GM18868 (cell line): Measurements from ENCODE around the gene DENND1A.
"Not testable (repeated sequence)": the region's sequence is repeated elsewhere in the genome, so short reads cannot be mapped to it uniquely, and the experiment has no call there.

ENCODE experiments used
- ATAC-seq: cut with Tn5 transposase; IDR thresholded peaks from one replicate; pipeline ENCODE4 v1.9.1; 2021; ENCODE audit warnings: mild to moderate bottlenecking, moderate library complexity; ENCODE audit not compliant: unreplicated experiment

DENND1A gene

DNA sequence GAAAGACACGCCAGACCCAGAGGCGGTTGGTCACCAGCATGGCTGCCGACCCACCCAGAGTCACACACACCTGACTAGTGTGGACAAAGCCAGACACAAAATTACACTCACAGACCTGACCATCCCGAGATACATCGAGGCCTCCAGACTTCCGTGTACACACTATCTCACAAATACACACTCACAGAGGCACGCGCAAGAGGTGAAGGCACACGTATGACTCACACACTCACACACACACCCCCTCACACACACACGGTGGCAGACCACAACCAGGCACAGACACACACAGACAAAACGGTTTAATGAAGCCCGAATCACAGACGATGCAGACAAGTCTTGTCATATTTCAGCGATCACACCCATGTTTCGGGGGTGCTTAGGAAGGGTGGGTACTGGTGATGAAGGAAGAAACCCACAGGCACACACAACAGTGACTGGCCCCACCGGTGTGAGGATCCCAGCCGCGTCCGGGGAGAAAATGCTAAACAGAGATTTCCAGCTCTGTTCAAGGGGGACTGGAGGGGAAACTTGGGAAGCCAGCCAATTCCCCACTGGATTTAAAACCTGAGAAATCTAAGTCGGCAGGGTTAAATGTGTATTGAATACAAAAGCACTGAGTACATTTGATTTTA, 522.6 kb downstream of the DENND1A start:
- ATAC-seq = no peak

DNA sequence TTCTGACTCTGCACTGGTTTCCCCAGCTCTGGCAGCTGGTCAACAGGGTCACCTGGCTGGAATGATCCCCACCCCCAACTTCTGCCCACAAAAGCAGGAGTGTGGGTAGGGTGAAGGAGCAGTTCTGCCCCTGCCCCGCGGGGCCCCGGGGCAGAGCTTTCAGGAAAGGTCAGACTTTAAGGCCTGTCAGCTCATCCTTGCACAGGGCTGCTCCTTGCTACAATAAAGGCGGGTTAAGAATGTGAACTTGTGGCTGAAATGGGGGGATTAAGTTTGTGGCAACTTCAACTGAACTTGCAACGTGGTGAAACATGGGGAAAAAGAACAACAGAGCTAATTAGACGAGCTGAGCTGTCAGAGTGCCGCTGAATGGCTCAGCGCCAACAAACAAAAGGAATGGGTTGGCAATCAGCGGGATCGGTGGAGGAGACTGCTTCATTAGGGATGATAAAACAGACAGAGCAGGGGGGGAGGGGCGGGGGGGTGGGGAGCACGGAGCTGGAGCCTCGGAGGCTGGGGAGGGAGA, 523.2 kb downstream of the DENND1A start:
- ATAC-seq = no peak

- no peak for ATAC-seq
These were observed 523.9 kb downstream of the DENND1A start for GRCh38 chr9:123406016-123406415.

- ATAC-seq = no peak
These were observed 526.9 kb downstream of the DENND1A start for GRCh38 chr9:123402981-123403509.

DNA sequence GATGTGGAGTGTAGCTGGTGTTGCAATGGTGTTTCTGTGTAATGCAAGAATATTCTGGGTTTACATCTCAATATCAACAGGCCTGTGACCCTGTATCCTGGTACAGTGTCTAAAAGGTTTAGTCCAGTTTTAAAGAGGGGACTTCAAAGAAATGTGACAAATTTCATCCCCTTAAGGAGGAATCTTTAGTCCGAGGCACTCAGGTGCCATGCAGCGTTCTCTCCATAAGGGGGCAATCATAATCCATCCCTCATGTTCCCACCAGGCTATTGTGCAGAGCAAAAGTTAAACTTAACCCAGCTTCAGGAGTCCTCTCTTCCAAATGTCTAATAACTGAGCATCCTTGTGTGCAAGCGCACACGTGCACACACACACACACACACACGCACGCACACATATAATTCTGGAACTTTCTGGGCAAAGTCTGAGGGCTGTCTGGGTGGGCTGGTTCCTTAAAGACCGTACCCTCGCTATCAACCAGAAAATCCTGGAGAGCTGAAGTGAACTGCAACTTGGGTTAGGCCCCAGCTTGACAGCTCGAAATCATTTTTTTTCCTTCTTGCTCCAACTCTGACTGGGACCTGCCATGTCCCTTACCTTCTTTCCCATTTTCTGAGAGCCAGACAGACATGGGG, 527.9 kb downstream of the DENND1A start:
- ATAC-seq = peak; percentile 67

DNA sequence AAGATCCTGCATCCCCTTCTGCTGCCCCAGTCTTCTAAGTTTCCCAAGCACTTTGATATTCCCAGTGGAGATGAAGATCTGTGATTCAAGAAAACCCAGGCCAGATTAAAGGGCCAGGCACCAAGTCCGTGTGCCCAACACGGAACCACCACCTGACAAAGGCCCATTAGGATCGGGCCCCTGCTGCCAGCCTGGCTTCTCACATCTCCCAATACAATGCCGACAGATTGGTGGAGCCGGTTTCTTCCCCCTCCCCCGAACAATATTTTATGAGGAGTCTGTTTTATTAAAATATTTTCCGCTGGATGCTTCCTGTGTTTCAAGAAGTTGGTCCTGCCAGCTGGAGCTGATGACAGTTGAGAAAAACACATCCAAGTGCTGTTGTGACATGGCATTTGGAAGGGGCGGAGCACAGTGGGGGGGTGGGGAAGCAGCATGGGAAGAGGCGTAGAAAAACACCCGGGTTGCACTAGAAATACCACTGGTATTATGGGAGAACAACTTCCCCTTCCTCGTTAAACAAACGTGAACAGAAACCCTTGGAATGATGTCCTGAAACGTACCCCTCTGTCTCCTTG, 528.9 kb downstream of the DENND1A start:
- ATAC-seq = no peak

- no peak for ATAC-seq
These were observed 530.0 kb downstream of the DENND1A start for GRCh38 chr9:123399803-123400378.

GRCh38 chr9:123398938-123399337, 531.0 kb downstream of the DENND1A start:
- ATAC-seq = not testable (repeated sequence)

- no peak for ATAC-seq
These were observed 532.0 kb downstream of the DENND1A start for GRCh38 chr9:123397975-123398374.

DNA sequence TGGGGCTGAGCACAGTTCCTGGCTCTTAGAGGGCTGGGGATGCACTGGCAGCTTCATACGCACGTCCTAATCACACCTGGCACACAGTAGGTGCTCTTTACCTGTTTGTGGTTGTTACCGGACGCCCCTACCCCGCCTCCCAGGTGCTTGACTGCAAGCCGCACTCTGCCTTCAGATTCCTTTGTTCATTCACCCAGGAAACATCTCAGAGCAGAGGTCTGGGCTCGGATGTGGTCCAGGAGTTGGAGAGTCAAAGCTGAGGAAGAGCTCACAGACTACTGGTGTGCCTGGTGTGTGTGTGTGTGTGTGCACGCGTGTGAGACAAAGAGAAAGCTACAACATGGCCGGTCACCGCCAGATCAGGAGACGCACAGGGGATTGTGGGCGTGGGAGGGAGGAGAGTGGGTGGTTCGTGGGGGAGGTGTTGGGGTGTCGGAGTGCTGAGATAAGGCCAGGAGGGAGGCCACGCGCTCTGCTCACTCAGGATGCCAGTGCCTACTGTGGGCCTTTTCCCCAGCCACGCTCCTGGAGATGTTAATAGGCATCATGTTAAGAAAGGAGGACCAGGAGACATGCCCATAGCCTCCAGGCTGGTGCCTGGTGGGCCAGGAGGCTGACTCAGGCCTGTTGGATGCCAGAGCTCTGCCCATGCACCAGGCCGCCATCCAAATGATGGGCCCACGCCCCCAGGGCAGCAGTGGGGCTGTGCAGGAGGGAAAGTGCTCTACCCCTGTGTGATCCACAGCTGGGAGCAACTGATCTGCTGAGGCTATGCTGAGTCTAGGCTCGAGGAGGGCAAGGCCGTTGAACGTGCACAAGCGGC, 534.0 kb downstream of the DENND1A start:
- no peak for ATAC-seq

DNA sequence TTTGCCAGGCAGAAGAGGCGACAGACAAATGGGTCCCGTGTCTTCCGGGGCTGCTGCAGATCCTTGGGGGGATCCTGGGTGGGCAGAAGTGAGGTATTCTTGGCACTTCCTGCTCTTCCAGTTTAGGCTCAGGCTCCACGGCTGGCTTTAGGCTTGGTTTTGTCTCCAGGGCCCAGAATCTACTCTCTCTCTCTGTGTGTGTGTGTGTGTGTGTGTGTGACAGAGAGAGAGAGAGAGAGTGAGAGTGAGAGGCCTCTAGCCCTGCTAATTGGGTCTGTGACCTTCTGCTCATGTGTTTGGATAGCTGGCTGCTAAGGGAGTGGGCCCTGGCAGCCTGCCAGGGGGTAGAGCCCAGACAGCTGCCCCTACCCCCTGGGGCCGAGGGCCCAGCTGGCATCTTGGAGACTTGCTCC, 534.6 kb downstream of the DENND1A start:
- no peak for ATAC-seq

DNA sequence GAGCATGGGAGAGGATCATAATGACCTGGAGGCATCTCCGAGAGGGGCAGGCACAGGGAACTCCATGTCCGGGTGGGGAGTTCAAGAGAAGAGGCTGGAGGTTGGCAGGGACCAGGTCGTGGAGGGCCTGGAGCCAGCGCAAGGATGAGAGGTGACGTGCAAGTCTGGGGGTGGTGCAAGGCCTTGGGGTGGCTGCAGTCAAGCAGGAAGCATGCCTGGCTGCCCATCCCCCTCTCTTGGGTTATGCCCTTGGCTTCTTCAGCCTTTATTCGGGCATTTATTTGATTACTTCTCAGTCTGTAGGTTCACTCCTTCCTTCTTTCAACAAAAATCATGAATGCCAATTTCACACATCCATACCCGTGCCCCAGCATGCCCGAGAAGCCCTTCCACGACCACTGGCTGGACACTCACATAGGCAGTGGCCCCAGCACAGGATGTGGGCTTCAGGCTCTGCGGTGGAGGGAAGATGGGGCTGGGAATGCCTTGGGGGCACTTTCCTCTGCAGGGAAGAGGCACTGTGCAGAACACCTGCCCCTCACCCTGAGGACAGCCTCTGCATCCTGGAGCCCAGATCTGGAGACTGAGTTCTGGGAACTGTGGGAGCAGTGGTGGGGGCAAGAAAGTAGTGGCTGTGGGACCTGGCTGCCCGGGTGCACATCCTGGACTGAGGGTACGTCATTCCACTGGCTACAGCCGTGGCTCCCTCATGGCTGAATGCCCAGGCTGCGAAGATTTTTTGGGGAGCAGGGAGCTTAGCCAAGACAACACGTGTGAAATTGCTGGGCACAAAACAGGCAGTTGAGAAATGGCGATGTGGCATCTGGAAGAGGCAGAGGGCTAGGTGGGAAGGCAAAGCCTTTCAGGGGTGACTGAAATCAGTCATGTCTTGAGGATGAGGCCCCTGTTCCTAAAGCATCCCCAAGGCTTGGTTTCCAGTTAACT, 535.4 kb downstream of the DENND1A start:
- no peak for ATAC-seq

GRCh38 chr9:123392802-123393201, 537.1 kb downstream of the DENND1A start:
- no peak for ATAC-seq

GRCh38 chr9:123391946-123392345, 538.0 kb downstream of the DENND1A start:
- no peak for ATAC-seq

GRCh38 chr9:123391233-123391632, 538.7 kb downstream of the DENND1A start:
- no peak for ATAC-seq

GRCh38 chr9:123390337-123391135, 539.4 kb downstream of the DENND1A start:
- ATAC-seq = no peak

- no peak for ATAC-seq
These were observed 540.2 kb downstream of the DENND1A start for GRCh38 chr9:123389698-123390097.

DNA sequence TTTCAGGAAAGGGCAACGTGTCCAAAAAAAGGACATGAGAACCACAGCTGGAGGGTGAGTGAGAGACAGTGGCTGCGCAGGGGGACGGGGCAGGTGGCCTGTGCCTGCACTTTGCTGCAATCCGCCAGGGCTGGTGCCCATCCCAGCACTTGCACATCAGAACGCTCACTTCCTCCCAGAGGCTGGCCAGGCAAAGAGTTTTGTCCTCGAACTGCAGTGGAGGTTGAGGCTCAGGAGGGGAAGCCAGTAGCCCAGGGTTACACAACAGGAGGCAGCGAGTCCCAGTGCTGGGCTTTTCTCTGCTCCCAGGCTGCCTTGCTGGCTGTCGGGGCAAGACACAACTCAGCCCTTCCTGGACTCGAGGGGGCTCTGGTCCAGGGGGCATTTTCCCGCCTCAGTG, 540.9 kb downstream of the DENND1A start:
- ATAC-seq = no peak

DNA sequence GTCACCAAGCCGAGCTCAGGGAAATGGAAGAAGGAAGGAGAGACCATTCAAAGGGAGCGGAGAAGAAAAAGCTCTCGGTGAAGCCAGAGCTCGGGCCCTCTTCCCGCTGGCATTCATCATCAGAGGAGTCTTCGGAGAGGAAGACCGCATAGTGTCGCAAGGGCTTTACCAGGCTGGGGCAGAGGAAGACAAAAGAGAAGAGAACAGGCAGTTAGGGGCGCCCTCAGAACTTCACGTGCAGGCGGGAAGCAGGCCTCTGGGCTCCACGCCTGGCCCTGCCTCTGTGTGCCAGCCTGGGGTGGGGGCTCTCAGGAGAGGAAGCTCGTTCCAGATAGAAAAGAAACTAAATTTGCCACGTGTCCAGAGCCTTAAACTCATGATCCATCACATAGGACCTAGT, 542.2 kb downstream of the DENND1A start:
- ATAC-seq = no peak
